A673 (cell line): ENCODE data around the gene CTNNA3.

Experiments used
- CTCF ChIP-seq: fragments of 300-800, 200-600 bp; sonication (generic); conservative IDR thresholded peaks from 2 replicates; pipeline ENCODE4 v1.5.1; 2017; ENCODE audit warnings: low read depth, mild to moderate bottlenecking, antibody characterized with exemption, low read length, moderate library complexity, mixed read lengths
- EZH2 ChIP-seq: fragments of 200-600 bp; sonication (generic); IDR thresholded peaks from 2 replicates; pipeline ENCODE4 v1.6.1; 2017; ENCODE audit warnings: borderline replicate concordance, low read depth, mild to moderate bottlenecking, mixed read lengths, antibody characterized with exemption, low read length; ENCODE audit not compliant: poor library complexity, severe bottlenecking

- TF ChIP-seq CTCF (no peak), EZH2 (no peak)
Observed at GRCh38 chr10:66307826-66308225, 1388.2 kb downstream of the CTNNA3 start.
